NCI-H524 treated with DMSO at 0.1 percent for 48 hours (cell line): ENCODE measurements around the gene RASGEF1B.
"Not testable (repeated sequence)": the region's sequence is repeated elsewhere in the genome, so short reads cannot be mapped to it uniquely, and the experiment has no call there.

Source experiments
- DNase-seq: peaks from one replicate; lab custom pipeline; 2025; lab: John Stamatoyannopoulos, UW

Gene RASGEF1B

GRCh38 chr4:81498046-81498445, 26.3 kb upstream of the RASGEF1B start:
- no peak for DNase-seq

GRCh38 chr4:81495345-81495744, 23.6 kb upstream of the RASGEF1B start:
- DNase-seq, result no peak

GRCh38 chr4:81494031-81494431, 22.3 kb upstream of the RASGEF1B start:
- no peak for DNase-seq

- no peak for DNase-seq
Measured at GRCh38 chr4:81492606-81493230, 21.0 kb upstream of the RASGEF1B start.

GRCh38 chr4:81491943-81492342, 20.2 kb upstream of the RASGEF1B start:
- DNase-seq, result no peak

- no peak for DNase-seq
Measured at GRCh38 chr4:81490403-81491160, 18.9 kb upstream of the RASGEF1B start.

- DNase-seq, result peak; percentile 47
Measured at GRCh38 chr4:81486502-81486901, 14.8 kb upstream of the RASGEF1B start.

GRCh38 chr4:81485310-81485980, 13.7 kb upstream of the RASGEF1B start:
- no peak for DNase-seq

GRCh38 chr4:81482326-81482725, 10.6 kb upstream of the RASGEF1B start:
- DNase-seq, result no peak

- no peak for DNase-seq
Measured at GRCh38 chr4:81481151-81481550, 9.4 kb upstream of the RASGEF1B start.

- not testable (repeated sequence) for DNase-seq
Measured at GRCh38 chr4:81479573-81479972, 7.9 kb upstream of the RASGEF1B start.

GRCh38 chr4:81473331-81474265, 1.9 kb upstream of the RASGEF1B start:
- DNase-seq, result not testable (repeated sequence)

GRCh38 chr4:81472281-81473182, 825 bp upstream of the RASGEF1B start:
- peak; percentile 37 for DNase-seq

- no peak for DNase-seq
Measured at GRCh38 chr4:81471298-81471587, 464 bp downstream of the RASGEF1B start.

- no peak for DNase-seq
Measured at GRCh38 chr4:81470456-81471297, 1.0 kb downstream of the RASGEF1B start.

GRCh38 chr4:81469781-81470455, 1.8 kb downstream of the RASGEF1B start:
- DNase-seq, result no peak

- DNase-seq, result no peak
Measured at GRCh38 chr4:81468678-81469077, 3.0 kb downstream of the RASGEF1B start.

- no peak for DNase-seq
Measured at GRCh38 chr4:81467672-81467964, 4.1 kb downstream of the RASGEF1B start.

GRCh38 chr4:81466841-81467671, 4.7 kb downstream of the RASGEF1B start:
- peak; percentile 37 for DNase-seq
